GM18861 (cell line): ENCODE data around the gene PFAS.
"Not testable (repeated sequence)": the region's sequence is repeated elsewhere in the genome, so short reads cannot be mapped to it uniquely, and the experiment has no call there.

Source experiments
- ATAC-seq: cut with Tn5 transposase; IDR thresholded peaks from one replicate; pipeline ENCODE4 v1.9.1; 2021; ENCODE audit not compliant: unreplicated experiment

The PFAS gene

GRCh38 chr17:8226536-8227237, 22.4 kb upstream of the PFAS start:
- ATAC-seq = no peak

DNA sequence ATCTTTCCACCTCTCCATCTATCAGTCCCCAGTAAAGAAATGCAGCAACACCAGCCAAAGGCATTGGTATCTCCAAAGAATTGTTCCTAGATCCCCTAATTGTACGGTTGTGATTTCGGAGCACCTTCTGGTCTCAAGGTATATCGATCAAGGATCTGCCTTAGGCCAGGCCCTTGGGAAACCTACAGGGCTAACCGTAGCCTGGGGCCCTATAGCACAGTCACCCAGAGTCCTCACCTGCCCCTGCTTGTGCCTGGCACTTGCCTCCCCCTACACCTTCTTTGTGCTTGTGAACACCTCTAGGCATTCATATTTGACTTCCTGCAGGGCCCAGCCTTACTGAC, 21.9 kb upstream of the PFAS start:
- no peak for ATAC-seq

GRCh38 chr17:8231701-8232100, 17.4 kb upstream of the PFAS start:
- ATAC-seq = no peak

DNA sequence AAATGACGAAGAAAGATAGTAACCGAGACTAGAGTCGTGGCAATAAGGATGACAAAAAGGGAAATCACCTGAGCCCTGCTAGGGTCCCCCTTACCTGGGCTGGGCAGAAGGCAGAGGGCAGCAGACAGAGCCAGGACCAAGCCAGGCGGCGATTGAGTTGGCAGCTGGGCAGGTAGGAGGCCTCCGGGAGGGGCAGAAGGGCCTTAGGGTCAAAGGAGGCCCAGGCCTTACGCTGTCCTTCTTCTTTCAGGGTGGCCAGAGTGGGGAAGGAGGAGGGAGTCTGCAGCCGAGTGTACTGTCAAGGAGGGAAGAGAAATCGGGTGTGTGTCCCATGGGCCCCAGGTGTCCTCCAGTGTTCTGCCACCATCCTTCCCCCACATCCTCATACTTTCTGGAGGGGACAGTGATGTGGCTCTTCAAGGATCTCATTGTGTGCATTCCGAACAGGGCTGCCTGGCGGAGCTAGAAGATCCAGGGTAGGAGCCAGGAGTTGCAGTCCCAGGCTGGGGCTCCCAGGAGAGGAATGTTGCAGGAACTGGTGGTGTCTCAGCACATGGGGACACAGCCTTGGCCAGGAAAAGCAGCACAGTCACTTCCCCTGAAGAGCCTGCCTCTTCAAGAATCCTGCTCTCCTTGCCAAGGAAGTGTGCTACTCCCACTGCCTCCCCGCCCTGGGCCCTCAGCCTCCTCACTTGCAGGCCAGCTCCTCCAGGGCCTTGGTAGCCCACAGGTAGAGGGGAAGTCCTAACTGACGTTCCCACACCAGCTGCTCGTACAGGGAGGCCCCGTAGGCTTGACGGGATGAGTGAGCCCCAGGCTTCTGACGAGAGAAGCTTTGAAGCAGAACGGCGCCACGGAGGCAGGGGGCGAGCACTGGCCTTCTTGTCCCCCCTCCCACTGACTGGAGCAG, 14.5 kb upstream of the PFAS start:
- ATAC-seq = no peak

DNA sequence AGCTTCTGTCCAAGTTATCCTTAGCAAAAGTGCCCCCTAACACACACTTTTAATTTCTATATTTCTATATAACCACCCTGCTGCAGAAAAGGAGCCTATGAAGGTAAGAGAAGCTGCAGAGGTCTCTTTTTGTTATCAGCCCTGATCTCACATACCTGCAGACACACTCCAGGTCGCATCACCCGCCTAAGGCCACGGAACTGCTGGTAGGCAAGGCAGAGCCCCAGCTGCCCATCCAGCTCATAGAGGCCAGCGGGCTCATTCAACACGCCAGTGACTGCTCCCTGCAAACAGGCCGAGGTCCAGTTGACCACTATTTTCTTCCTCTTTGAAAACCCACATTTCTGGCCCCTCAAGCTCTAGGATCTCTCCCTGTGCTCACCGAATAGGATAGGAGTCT, 13.4 kb upstream of the PFAS start:
- no peak for ATAC-seq

GRCh38 chr17:8237175-8237574, 11.9 kb upstream of the PFAS start:
- no peak for ATAC-seq

DNA sequence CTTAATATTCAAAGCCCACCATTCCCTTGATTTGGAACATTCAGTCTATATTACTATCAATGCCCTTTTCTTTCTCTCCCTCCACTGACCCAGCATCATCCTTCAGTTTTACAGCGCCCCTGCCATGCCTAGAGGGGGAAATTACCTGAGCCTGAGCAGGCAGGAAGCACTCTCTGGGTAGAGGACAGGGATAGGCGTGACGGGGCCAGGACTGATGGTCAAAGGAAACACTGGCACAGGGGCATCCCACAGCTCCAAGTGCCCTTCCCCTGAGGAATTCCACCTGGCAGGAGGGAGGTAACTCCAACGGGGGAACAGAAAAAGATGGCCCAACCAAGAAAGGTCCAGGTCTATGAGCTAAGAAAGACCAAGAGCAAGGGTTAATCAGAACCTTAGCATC, 11.2 kb upstream of the PFAS start:
- ATAC-seq = no peak

DNA sequence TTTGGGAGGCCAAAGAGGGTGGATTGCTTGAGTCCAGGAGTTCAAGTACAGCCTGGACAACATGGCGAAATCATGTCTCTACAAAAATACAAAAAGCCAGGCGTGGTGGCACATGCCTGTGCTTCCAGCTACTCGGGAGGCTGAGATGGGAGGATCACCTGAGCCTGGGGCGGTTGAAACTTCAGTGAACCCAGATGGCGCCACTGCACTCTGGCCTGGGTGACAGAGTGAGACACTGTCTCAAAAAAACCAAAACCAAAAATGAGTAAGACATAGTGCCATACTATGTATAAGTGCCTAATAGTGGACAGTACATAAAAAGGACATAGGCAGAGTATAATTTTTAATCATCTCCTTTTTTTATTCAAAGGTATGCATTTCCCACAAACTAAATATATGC, 5.3 kb upstream of the PFAS start:
- ATAC-seq = no peak

DNA sequence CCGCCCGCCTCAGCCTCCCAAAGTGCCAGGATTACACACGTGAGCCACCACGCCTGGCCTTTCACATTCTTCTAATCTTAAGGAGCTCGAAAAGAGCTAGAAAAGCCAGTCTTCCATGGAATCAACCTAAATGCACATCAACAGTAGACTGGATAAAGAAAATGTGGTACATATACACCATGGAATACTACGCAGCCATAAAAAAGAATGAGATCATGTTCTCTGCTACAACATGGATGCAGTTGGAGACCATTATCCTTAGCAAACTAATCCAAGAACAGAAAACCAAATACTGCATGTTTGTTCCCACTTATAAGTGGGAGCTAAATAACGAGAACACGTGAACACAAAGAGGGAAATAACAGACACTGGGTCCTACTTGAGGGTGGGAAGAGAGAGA, 4.3 kb upstream of the PFAS start:
- ATAC-seq = no peak

- no peak for ATAC-seq
Measured at GRCh38 chr17:8249621-8250500, 772 bp downstream of the PFAS start.

DNA sequence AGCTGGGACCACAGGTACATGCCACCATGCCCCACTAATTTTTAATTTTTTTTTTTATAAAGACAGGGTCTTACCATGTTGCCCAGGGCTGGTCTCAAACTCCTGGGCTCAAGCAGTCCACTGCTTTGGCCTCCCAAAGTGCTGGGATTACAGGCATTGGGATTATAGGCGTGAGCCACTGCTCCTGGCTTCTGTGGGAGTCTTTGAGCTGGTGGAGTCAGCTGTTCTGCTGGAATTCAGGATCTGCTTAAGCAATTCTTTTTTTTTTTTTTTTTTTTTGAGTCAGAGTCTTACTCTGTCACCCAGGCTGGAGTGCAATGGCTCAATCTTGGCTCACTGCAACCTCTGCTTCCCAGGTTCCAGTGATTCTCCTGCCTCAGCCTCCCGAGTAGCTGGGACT, 2.3 kb downstream of the PFAS start:
- ATAC-seq = not testable (repeated sequence)

- ATAC-seq = no peak
Measured at GRCh38 chr17:8253801-8254200, 4.7 kb downstream of the PFAS start.

GRCh38 chr17:8254881-8255280, 5.8 kb downstream of the PFAS start:
- no peak for ATAC-seq

DNA sequence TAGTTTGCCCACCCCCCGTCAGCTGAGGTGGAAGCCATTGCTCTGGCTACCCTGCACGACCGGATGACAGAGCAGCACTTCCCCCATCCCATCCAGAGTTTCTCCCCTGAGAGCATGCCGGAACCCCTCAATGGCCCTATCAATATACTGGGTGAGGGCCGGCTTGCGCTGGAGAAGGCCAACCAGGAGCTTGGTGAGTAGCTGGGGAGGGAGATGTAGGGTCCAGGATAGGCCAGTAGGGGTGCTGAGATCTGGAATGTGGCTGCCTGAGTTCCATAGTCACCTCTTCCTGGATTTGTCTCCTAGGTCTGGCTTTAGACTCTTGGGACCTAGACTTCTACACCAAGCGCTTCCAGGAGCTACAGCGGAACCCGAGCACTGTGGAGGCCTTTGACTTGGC, 6.4 kb downstream of the PFAS start:
- no peak for ATAC-seq

DNA sequence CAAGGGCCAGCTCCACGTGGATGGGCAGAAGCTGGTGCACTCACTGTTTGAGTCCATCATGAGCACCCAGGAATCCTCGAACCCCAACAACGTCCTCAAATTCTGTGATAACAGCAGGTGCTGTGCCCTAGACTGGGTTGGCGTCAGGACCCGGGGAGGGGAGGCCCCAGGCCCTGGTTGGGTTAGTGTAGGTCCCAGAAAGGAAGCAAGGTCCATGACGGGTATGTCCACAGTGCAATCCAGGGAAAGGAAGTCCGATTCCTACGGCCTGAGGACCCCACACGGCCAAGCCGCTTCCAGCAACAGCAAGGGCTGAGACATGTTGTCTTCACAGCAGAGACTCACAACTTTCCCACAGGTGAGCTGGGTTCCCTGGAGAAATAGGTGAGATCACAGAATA, 7.2 kb downstream of the PFAS start:
- no peak for ATAC-seq

DNA sequence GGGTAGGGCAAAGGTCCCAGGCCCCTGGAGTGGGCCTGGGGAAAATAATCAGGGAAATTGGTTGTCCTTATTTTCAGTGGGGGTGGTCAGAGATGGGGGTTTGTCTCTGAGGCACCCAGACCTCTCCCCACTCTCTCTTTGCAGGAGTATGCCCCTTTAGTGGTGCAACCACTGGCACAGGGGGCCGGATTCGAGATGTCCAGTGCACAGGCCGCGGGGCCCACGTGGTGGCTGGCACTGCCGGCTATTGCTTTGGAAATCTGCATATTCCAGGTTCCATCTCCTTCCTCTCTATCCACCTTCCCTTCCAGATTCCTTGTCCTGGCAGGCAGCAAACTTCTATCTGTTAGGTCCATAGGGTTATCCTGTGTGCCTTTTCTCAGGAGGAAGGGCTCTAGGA, 7.6 kb downstream of the PFAS start:
- no peak for ATAC-seq

DNA sequence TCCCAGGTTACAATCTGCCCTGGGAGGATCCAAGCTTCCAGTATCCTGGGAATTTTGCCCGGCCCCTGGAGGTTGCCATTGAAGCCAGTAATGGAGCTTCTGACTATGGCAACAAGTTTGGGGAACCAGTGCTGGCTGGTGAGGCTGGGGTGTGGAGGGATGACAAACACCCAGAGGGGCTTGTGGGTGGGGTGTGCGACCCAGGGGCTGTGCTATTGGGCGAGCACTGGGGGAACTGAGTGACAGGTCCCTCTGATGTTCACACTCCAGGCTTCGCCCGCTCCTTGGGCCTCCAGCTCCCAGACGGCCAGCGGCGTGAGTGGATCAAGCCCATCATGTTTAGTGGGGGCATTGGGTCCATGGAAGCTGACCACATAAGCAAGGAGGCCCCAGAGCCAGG, 8.7 kb downstream of the PFAS start:
- ATAC-seq = no peak

GRCh38 chr17:8264320-8264719, 15.2 kb downstream of the PFAS start:
- no peak for ATAC-seq

DNA sequence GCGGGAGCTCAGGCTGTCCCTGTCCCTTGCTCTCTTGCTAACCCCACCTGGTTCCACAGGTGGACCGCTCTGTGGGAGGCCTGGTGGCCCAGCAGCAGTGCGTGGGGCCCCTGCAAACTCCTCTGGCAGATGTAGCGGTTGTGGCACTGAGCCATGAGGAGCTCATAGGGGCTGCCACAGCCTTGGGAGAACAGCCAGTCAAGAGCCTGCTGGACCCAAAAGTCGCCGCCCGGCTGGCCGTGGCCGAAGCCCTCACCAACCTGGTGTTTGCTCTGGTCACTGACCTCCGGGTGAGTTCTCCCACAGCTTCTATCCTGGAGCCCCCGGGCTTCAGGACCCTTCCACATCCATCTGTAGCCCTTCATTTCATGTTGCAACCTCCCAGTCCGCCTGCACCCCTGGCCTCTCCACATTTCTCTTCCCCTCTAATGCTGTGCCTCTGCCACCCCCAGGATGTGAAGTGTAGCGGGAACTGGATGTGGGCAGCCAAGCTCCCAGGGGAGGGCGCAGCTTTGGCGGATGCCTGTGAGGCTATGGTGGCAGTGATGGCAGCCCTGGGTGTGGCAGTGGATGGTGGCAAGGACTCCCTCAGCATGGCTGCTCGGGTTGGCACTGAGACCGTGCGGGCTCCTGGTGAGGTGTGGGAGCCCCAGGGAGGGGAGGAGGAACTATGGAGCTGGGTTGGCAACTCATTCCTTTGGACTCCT, 15.9 kb downstream of the PFAS start:
- no peak for ATAC-seq

DNA sequence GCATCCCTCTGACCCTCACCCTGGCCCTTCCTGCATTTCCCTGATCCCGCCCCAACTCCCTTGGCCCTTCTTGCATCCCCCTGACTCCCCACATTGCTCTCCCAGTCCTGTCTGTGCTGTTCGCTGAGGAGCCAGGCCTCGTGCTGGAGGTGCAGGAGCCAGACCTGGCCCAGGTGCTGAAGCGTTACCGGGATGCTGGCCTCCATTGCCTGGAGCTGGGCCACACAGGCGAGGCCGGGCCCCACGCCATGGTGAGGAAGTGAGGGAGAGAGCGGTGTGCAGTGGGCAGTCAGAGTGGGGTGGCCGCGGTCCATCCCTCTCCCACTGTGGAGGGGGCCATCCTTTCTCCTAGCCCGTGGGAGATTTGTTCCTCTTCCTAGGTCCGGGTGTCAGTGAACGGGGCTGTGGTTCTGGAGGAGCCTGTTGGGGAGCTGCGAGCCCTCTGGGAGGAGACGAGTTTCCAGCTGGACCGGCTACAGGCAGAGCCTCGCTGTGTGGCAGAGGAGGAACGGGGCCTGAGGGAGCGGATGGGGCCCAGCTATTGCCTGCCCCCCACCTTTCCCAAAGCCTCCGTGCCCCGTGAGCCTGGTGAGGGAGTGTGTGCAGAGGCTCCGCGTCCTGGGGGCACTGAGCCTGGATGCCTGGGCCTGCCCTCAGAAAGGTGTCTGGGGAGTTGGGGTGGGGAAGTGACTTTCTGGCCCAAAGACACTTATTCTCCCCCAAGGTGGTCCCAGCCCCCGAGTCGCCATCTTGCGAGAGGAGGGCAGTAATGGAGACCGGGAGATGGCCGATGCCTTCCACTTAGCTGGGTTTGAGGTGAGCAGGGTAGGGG, 17.8 kb downstream of the PFAS start:
- no peak for ATAC-seq
